Bronchial epithelial cell (primary cell): ENCODE measurements around the gene ANKS1B. TPM values are rescaled to one million over a fixed set of nuclear protein-coding genes. Genes with fewer than 3 reads are reported as not detected.

ENCODE experiments used
- DNase-seq: peaks from one replicate; pipeline ENCODE4 v3.0.0-alpha.2; 2010; ENCODE audit warnings: low read depth
- FAIRE-seq: peaks from 2 replicates; lab custom pipeline; 2011; peaks lifted over from hg19 to GRCh38; lab: Jason Lieb, UNC
- H3K27me3 ChIP-seq: 2 replicates; pipeline ENCODE4 v1.5.1; 2011; ENCODE audit warnings: low read length; ENCODE audit not compliant: control insufficient read depth, insufficient read depth
- H3K36me3 ChIP-seq: 2 replicates; pipeline ENCODE4 v1.5.1; 2011; ENCODE audit warnings: low read length; ENCODE audit not compliant: control insufficient read depth, insufficient read depth
- H3K4me3 ChIP-seq: 2 replicates; pipeline ENCODE4 v1.5.1; 2011; ENCODE audit warnings: mild to moderate bottlenecking, low read depth, low read length, control low read depth
- total RNA-seq: library from RNA; depleted of rRNA; stranded (reverse); fragments of >200 nt; gene quantifications from 2 replicates; pipeline ENCODE4 v1.2.1, GENCODE V29; 2014
- TF ChIP-seq, protein P1 (sequence below): IDR thresholded peaks from 2 replicates; pipeline ENCODE4 v1.5.1; 2011; ENCODE audit warnings: mild to moderate bottlenecking, moderate library complexity, low read length, control low read depth, inconsistent platforms; ENCODE audit not compliant: insufficient read depth, severe bottlenecking

Gene ANKS1B
- total RNA-seq, 1 donor from 2014 or later, result 0.26 TPM

DNA sequence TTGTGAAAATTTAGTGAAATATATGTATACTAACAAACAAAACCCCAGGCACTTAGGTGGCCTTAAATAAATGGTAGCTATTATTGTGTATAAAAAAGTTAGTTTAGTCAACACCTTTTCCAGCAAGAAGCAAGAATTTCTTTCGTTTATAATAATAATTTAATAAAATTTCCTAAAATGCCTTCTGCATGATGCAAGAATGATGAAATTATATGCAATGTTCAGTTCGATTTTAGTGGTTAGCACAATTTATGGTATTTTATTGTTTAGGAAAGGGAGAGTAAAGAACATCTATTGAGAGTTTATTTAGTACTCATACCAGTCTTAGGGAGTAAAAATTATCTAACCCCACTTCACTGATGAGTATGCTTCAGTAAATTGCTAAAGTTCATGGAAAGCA is 1048.9 kb downstream of the ANKS1B start:
- no peak overlapping the region for H3K4me3 ChIP-seq
- no peak for FAIRE-seq
- TF ChIP-seq, protein P1, sequence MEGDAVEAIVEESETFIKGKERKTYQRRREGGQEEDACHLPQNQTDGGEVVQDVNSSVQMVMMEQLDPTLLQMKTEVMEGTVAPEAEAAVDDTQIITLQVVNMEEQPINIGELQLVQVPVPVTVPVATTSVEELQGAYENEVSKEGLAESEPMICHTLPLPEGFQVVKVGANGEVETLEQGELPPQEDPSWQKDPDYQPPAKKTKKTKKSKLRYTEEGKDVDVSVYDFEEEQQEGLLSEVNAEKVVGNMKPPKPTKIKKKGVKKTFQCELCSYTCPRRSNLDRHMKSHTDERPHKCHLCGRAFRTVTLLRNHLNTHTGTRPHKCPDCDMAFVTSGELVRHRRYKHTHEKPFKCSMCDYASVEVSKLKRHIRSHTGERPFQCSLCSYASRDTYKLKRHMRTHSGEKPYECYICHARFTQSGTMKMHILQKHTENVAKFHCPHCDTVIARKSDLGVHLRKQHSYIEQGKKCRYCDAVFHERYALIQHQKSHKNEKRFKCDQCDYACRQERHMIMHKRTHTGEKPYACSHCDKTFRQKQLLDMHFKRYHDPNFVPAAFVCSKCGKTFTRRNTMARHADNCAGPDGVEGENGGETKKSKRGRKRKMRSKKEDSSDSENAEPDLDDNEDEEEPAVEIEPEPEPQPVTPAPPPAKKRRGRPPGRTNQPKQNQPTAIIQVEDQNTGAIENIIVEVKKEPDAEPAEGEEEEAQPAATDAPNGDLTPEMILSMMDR, result no peak
- DNase-seq, result no peak
- H3K36me3 ChIP-seq, result no peaks in the 10 kb centered on the region
- H3K27me3 ChIP-seq, result no peaks in the 10 kb centered on the region

DNA sequence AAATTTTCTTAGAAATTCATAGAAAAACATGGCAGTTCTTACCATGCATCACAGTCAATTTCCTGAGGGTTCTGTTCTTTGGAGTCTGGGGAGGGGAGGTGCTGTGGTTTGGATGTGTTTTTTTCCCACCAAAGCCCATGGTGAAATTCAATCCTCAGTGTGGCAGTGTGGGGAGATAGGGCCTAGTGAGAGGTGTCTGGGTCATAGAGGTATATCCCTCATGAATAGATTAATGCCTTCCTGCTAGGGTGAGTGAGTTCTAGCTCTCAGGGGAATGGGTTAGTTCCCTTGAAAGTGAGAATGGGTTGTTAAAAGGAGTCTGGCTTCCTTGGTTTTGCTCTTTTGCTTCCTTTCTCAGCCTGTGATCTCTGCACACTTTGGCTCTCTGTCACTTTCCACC is 1061.9 kb downstream of the ANKS1B start:
- no peak for FAIRE-seq

DNA sequence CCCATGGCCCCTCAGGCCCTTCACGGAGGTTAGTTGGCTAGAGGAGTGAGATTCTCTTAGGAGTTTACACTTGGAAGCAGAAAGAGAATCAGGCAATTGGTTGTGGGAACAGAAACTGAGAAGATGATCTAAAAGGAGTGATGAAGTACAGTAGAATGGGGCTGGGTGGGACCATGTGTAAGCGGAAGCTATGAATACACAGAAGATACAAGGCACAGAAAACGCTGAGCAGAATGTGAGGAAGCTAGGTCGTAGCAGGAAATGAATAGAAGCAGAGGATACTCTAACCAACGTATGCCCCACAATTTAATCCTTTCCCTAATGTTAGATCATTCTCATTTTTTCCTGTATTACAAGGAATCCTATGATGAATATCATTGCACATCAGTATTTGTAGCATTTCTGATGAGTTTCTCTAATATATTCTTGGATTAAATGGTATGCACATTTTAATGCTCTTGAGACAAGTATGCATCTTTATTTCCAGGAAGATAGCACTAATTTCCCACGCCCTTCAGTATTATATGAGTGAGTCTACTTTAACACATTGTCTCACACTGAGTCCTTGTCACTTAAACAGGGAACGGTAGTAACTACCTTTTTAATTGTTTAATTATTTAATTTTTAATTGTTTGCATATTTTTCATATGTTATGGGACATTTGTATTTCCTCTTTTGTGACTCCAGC is 1066.4 kb downstream of the ANKS1B start:
- TF ChIP-seq, protein P1, result no peak
- Histone ChIP-seq H3K27me3 (no peaks in the 10 kb centered on the region), H3K36me3 (no peaks in the 10 kb centered on the region), H3K4me3 (no peak overlapping the region)
- DNase-seq (no peak), FAIRE-seq (no peak)

More for the DNA sequence above, 1061.9 kb downstream of the ANKS1B start:
- Histone ChIP-seq H3K4me3 (no peak overlapping the region), H3K36me3 (no peaks in the 10 kb centered on the region), H3K27me3 (no peaks in the 10 kb centered on the region)
- TF ChIP-seq, protein P1, result no peak
- no peak for DNase-seq

DNA sequence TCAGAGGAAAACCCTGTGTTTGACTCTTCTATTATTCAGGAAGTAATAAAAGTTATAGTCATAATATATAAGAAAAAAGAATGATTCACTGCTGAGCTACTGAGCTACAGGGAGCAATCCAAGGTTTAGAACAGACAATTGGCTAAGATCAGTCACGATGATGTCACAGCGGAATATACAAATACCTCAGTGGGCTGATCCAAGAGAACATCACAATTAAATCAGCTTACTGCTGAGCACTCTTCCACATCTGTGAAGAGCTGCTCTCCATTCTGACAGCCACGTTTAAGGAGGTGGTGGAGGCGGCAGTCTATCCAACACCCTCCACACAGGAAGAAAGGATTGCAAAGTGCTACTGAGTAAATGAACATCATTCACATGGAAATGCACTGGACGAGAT is 1068.6 kb downstream of the ANKS1B start:
- Histone ChIP-seq H3K27me3 (no peaks in the 10 kb centered on the region), H3K4me3 (no peak overlapping the region), H3K36me3 (no peaks in the 10 kb centered on the region)
- TF ChIP-seq, protein P1, result no peak
- FAIRE-seq (peak; percentile 7), DNase-seq (peak; percentile 37)

DNA sequence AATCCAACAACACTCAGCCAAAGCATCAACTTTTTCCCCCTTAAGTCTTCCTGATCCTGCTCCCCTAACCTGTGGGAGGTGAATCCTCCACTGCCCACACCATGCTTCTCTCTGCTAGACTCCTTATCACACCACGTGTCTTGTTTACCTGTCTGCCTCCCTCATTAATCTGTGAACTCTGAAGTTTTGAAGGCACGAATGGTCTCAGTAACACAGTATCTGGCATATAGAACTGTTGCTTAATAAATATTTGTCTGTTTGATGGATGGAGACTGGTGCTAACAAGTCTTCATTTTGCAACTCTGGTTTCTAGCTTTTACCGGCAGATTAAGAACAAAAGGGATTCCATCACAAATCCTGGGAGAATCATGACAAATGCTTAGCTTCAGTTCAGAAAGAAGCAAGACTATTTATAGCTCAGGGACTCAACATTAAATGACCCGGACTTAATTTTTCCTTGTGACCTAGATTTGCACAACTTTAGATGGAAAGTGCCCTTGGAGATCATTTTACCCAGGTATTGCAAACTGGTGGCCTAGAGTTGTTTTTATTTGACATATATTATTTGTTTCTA is 1072.2 kb downstream of the ANKS1B start:
- DNase-seq (no peak), FAIRE-seq (no peak)
- TF ChIP-seq, protein P1, result no peak
- no peaks in the 10 kb centered on the region for H3K27me3 ChIP-seq
- no peaks in the 10 kb centered on the region for H3K36me3 ChIP-seq
- no peak overlapping the region for H3K4me3 ChIP-seq

DNA sequence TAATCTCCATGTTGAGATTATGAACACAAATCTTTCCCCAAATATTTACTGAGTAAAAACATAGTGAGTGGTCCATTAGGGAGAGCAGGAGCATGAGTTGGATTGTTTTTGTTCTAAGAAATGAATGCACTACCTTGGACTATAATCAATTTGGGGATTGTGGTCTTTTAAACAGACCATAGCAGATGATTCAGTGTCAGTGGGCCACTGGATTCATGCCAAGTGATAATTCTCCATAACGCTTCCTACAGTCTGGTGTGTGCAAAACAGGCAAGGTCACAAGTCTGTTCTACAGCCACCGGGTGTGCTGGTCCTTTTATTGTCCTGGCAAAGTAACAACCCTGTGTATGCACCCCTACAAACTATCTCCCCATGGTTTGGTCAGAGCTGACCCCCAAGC is 1073.3 kb downstream of the ANKS1B start:
- FAIRE-seq (no peak), DNase-seq (no peak)
- H3K27me3 ChIP-seq, result no peaks in the 10 kb centered on the region
- H3K36me3 ChIP-seq, result no peaks in the 10 kb centered on the region
- TF ChIP-seq, protein P1, result no peak
- no peak overlapping the region for H3K4me3 ChIP-seq
